MV-4-11 (cell line): Measurements from ENCODE around the gene FCHSD2.
A peak's percentile ranks its signal among the peaks of the same experiment; 100 is the strongest.

Experiments used
- DNase-seq: peaks from one replicate; lab custom pipeline; 2025; lab: John Stamatoyannopoulos, UW

Gene FCHSD2

GRCh38 chr11:72968390-72968789 lies 173.7 kb downstream of the FCHSD2 start:
- no peak for DNase-seq

- no peak for DNase-seq
Observed at GRCh38 chr11:72965672-72966071, 176.4 kb downstream of the FCHSD2 start.

- no peak for DNase-seq
Observed at GRCh38 chr11:72962717-72963116, 179.4 kb downstream of the FCHSD2 start.

DNA sequence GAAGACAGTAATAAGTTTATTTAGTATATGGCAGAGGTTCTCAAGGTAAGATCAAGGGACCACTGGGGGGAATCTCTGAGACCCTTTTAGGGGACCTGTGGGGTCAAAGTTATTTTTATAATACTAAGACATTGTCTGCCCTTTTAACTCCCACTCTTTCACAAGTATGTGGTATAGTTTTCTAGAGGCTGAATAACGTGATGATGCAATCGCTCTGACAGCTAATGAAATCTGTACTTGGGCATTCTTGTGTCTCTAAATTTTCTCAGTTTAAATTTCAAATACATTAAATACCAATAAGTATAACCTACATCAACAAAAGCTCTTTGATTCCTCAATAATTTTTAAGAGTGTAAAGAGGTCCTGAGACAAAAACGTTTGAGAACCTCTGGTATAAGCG lies 180.0 kb downstream of the FCHSD2 start:
- peak; percentile 72 for DNase-seq

DNA sequence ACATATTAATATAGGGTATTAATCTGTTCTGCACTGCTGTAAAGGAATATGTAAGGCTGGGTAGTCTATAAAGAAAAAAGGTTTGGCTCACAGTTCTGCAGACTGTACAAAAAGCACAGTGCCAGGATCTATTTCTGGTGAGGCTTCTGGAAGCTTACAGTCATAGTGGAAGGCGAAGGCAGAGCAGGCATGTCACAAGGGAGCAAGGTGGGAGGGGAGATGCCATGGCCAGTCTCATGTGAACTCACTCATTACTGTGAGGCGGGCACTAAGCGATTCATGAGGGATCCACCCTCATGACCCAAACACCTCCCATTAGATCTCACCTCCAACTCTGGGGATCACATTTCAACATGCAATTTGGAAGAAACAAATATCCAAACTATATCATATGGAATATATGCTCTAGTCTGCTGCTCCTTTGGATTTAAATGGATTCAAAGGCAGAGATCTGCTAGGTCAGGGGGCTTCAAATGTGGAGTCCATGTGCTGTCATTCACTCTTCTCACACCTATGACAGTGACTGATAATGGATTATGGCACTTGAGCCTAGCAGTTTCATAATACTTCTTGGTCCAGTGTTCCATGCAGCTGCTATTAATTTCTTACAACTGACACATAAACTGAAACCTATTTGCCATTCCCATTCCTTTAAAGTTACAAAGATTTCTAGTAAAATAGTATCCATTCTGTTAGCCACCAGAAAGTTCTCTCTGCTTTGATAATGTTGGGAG lies 182.0 kb downstream of the FCHSD2 start:
- no peak for DNase-seq

DNA sequence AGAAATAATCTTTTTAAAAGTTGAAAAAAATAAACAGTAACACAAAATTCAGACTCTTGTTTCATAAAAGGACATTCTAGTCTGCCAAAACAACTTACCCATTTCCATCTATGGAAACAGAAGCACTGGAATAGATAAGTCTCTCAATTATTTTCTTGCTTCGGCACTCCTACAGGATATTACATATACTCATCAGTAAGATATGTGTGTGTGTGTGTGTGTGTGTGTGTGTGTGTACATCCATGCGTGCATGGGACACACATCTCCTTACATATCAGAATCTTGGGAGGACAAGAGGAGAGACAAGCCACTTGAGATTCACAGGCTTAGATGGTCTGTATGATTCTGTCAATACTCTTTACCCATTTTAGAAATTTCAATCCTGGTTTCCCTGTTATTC lies 183.3 kb downstream of the FCHSD2 start:
- no peak for DNase-seq

DNA sequence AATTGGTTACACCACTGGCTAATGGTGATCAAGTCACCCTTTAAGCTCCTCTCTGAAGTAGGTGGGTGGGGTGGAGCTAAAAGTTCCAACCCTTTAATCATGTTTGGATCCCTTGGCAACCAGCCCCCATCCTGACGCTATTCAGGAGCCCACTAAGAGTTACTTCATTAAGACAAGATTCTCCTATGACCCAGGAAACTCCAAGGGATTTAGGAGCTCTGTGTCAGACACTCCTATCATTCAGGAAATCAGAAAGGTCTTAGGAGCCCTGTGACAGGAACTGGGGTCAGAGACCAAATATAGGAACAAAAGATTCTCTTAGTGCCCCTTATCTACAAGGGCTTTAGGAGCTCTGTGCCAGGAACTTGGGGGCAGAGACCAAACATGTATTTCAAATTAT lies 186.7 kb downstream of the FCHSD2 start:
- DNase-seq = no peak

GRCh38 chr11:72954860-72955259 lies 187.3 kb downstream of the FCHSD2 start:
- no peak for DNase-seq

DNA sequence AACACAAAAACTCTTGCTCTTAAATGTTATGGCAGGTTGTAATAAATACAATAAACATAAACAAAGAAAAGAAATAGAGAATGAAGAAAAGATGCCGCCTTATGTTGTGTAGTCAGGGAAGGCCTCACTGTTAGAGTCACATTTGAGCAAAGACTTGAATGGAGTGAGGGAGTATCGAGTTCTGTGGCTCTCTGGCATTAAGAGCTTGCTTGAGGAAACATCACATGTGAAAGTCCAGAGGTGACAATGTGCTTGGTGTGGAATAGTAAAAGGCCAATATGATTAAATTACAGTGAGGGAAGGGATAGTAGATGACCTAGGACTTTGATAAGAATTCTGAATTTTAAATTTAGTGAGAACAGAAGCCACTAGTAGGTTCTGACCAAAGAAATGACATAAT lies 188.5 kb downstream of the FCHSD2 start:
- no peak for DNase-seq

DNA sequence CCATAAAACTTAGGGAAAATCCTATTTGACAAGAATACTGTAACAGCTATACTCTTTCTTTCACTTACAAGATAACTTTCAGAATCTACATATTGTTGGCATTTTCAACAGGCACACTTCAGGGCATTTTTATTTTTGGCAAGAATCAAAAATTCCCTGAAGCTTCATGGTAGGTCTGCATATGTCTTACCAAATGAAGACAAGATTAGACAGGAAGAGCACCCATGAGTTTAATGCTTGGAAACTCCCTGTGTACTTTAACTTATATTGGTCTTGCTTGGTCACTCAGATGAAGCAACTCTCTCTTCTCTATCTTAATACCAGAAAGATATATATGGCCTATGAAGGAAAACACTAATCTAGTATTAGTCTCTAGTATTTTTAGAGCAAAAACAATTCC lies 190.2 kb downstream of the FCHSD2 start:
- no peak for DNase-seq

GRCh38 chr11:72951193-72951592 lies 190.9 kb downstream of the FCHSD2 start:
- peak; percentile 53 for DNase-seq

- no peak for DNase-seq
Observed at GRCh38 chr11:72950685-72951084, 191.4 kb downstream of the FCHSD2 start.

DNA sequence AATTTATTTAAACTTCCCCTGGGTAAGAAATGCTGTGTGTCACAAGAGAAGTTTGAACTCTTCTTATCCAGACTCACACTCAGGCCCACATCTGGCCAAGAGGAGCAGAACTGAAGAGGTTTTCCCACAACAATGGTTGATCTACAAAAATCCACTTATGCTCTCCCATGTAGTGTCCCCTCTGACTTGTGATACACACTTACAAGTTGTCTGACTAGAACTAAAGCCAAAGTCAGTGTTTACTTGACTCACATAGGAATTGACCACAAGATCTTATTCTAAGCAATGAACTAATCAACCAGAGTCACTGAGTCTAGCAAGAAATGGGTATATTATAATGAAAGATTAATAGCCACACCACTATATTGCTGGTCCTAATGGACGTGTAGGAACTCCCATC lies 194.9 kb downstream of the FCHSD2 start:
- DNase-seq = no peak

GRCh38 chr11:72943664-72944063 lies 198.5 kb downstream of the FCHSD2 start:
- no peak for DNase-seq

- DNase-seq = no peak
Observed at GRCh38 chr11:72940417-72940816, 201.7 kb downstream of the FCHSD2 start.

DNA sequence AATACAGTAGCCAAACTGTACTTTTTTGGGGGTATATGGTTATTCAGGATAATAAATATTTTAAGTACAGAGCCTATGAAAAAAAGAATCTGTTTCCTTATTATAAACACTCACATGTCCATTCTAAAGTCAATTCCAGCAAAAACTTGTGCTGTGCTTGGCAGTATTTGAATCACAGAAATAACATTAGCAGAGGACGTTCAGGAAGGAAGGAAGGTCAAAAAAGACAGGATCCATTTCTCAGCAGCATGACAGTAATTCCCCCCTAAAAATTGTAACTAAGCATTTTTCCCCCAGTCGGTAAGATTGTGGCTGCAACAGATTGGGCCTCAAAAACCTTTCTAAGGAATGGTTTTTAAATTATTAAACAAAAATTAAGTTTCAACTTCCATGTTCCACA lies 203.1 kb downstream of the FCHSD2 start:
- no peak for DNase-seq

DNA sequence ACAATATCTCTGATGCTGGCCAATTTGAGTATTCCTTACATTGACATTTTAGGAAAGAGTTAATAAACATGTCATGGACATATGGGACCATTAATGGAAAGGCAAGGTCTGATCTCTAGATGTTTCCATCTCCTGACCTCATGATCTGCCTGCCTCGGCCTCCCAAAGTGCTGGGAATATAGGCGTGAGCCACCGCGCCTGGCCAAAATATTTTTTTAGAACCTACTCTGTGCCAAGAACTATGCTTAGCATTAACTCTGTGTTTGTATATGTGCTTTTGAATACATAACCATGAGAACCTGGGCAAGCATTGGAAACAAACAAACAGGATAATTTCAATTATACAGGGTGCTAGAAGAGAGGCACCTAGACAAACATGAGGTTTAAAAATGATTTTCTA lies 204.7 kb downstream of the FCHSD2 start:
- DNase-seq = no peak

DNA sequence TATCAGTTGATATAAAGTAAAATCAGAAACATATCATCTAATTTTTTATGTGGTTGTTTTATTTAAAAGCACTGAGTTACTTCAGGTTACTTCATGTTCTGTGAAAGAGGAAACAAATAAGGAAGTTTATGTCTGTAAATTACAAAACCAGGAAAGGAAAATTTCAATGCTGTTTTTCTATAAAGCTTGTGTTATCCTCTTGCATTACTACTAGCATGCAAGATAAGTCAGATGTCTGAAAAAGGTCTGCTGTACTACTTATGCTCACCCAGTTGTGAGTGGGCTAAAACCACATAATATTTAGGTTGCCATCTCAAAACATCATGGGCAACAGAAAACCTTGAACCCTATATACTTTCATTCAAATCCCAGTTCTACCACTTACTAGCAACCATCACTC lies 206.4 kb downstream of the FCHSD2 start:
- peak; percentile 27 for DNase-seq

GRCh38 chr11:72932132-72932570 lies 210.0 kb downstream of the FCHSD2 start:
- no peak for DNase-seq

DNA sequence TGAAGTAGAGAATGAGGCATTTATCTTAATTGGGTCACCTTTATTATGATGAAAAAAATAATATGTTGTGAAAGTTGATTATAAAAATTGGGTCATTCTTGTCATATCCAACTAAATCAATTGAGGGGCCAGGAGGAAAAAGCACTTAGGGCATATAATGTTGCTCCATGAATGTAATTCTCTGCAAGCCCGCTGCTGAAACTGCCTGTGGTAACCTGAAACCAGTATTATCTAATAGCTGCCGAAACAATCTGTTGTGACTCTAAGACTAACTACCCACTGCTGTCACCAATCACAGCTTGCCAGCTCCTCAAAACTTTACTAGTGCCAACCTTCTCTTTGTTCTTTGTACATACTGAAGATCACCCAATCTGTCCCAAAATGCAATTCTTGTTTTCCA lies 212.1 kb downstream of the FCHSD2 start:
- DNase-seq = no peak

- DNase-seq = no peak
Observed at GRCh38 chr11:72929256-72929655, 212.9 kb downstream of the FCHSD2 start.

- no peak for DNase-seq
Observed at GRCh38 chr11:72927380-72927779, 214.7 kb downstream of the FCHSD2 start.

DNA sequence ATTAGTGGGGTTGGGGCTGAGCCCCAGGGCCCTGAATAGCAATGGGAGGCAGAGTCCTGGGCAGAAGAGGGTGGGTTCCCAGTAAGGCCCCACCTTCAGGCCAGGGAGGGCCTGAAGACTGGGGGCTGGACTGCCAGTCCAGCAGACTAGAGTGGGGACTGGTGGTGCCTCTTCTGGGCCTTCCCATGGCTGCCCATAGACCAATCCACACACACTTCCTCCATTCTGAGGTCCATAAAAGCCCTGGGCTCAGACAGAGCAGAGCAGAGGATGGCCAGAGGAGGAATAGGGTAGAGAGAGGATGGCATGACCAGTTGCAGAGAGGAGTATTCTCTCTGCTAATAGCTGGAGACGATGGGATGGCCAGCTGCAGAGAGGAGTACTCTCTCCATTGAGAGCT lies 216.0 kb downstream of the FCHSD2 start:
- no peak for DNase-seq

DNA sequence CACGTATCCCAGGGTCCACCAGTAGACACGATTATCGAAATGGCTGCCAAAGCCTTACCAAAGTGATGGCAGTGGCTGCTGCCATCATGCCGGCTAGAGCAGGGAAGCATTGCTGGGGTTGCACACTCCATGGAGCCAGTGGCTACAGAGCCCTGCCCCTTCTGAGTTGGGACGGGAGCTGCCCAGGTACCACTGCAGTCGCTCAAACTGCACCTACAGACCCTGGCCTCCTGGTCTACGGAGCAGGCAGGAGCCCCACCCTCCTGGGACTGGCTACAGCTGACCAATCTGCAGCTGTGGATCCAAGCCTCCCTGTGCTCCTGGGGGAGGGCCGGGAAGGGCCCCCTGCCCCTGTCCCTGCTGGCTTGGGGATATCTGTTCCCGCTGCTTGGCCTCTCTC lies 216.5 kb downstream of the FCHSD2 start:
- DNase-seq = no peak
